Measurements from ENCODE around the gene CCDC167.
A peak's percentile ranks its signal among the peaks of the same experiment; 100 is the strongest.

CCDC167 gene

GRCh38 chr6:37528541-37528940 lies 28.8 kb upstream of the CCDC167 start:
- DNase-seq (ENCODE audit: low spot score): no peak

DNA sequence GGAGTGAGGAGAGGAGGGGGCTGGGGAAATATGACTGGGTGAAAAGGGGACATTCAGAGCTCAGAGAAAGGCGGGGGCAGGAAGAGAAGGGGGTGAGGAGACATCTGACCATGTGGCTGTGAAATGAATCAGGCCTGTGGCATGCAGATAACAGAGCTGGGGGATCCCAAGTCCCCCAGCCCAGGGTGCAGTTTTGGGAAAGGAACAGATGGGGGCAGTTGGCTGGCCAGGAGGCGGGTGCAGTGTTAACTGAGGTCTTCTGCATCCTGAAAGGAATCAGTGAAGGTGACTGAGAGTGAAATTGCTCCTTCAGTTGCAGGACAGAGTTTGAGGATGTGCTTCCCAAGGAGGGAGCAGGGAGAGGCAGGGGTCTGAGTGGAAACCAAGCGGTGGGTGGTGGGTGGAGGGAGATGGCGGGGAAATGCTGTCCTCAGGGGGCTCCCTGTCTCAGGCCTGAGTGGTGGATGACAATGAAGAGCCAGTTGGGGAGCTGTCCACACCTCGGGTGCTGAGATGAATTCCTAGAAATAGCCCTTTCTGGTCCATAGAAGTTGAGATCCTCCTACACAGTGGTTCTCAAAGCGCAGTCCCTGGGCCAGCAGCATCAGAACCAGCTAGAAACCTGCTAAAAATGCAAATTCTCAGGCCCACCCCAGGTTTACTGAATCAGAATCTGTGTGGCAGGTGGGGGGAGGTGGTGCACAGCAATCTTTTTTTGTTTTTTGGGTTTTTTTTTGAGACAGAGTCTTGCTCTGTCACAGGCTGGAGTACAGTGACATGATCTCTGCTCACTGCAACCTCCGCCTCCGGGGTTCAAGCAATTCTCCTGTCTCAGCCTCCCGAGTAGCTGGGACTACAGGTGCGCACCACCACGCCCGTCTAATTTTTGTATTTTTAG lies 26.0 kb upstream of the CCDC167 start:
- peak; percentile 68 for DNase-seq (ENCODE audit: low spot score)

GRCh38 chr6:37524970-37525318 lies 25.3 kb upstream of the CCDC167 start:
- no peak for DNase-seq (ENCODE audit: low spot score)

- no peak for DNase-seq (ENCODE audit: low spot score)
Observed at GRCh38 chr6:37524025-37524969, 24.6 kb upstream of the CCDC167 start.

GRCh38 chr6:37523412-37523811 lies 23.7 kb upstream of the CCDC167 start:
- no peak for DNase-seq (ENCODE audit: low spot score)

DNA sequence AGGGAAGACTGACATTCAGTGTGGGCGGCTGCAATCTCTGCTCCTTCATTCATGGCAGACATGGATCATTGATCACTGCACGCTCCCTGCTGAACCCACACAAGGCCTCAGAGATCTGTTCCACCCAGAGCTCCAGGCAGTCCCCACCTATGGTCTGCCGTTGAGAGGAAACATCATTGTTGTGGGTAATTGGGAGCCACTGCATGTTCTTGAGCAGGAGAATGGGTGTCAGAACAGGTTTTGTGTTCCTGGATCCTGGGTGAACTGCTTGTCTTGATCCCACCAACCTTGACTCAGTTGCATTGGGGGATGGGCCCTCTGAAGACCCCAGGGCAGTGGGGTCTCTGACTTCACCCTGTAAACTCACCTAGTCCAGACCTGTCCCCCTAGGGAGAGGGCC lies 23.1 kb upstream of the CCDC167 start:
- no peak for DNase-seq (ENCODE audit: low spot score)

DNA sequence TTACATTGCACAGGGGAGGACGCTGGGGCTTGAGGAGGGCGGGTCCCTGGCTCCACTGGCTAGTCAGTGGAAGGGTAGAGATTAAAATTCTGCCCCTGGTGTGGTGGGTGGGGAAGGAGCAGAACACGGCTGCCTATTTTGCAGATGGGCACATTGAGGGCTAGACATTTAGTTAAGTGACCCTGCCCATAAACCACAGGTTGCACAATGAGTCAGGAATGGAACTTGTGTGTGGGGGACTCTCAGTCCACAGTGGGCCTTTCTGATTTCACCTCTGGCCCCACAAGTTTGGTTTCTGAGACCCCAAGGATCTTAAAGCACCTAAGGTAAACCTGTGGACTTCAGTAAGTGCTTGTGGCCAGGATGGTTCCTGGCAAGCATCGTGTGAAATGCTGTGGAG lies 22.0 kb upstream of the CCDC167 start:
- no peak for DNase-seq (ENCODE audit: low spot score)

DNA sequence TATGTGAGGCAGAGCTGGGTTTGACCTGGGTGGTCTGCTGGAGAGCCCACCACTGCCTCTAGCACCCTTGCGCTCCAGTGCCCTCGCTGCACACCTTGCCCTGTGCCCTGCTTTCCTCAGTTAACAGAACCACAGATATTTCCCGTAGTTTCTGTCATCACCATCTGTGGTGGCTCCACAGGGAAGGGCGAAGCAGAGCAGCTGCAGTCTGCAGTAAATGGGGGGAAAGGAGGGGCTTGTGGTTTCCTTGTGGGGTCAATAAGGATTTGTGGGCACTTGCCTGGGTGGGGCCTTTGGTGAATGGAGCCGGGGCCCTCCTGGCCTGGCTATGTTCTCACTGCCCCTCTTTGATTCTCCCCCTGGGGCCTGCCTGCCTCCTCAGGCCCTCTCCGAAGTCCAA lies 21.2 kb upstream of the CCDC167 start:
- DNase-seq (ENCODE audit: low spot score): no peak

GRCh38 chr6:37519461-37519860 lies 19.8 kb upstream of the CCDC167 start:
- DNase-seq (ENCODE audit: low spot score): no peak

GRCh38 chr6:37518116-37518515 lies 18.4 kb upstream of the CCDC167 start:
- DNase-seq (ENCODE audit: low spot score): no peak

- DNase-seq (ENCODE audit: low spot score): no peak
Observed at GRCh38 chr6:37517411-37517812, 17.7 kb upstream of the CCDC167 start.

GRCh38 chr6:37516920-37517405 lies 17.3 kb upstream of the CCDC167 start:
- DNase-seq (ENCODE audit: low spot score): no peak

DNA sequence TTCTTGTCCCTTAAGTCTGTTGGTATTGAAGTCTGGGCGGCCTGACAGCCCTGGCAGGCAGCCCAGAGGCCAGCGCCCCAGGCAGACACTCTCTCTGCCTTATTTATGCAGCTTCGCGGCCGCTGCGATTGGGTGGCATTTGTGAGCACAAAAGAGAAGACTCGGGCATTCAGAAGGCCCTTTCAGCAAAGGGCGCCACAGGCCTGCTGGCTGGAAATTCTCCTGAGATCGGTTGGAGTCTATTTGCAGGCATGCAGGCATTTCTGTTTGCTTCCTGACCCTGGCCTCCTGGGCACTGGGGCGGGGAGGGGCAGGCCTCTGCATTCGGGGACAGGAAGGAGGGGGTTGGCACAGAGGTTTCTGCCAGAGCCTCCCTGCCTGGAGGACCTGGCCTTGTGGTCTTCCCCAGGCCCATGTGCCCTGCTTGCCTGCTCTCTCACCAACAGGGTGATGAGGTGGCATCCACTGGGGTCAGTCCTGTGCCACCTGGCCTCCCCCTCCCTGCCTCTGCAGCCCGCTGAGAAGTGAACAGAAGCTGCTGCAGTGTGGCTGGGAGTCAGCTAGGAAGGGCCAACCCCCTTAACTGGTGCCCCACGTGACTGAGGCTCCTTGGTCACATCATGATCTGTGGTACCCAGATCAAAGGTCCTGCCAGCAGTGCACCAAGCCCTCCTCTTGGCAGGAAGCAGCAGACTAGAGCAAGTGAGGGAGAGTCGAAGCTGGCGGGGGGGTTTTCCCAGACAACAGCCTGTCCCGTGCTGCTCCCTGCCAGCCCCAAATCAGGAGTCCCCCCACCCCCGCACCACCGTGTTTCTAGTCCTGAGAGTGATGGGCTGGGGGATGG lies 16.6 kb upstream of the CCDC167 start:
- DNase-seq (ENCODE audit: low spot score): no peak

- no peak for DNase-seq (ENCODE audit: low spot score)
Observed at GRCh38 chr6:37515712-37516075, 16.0 kb upstream of the CCDC167 start.

DNA sequence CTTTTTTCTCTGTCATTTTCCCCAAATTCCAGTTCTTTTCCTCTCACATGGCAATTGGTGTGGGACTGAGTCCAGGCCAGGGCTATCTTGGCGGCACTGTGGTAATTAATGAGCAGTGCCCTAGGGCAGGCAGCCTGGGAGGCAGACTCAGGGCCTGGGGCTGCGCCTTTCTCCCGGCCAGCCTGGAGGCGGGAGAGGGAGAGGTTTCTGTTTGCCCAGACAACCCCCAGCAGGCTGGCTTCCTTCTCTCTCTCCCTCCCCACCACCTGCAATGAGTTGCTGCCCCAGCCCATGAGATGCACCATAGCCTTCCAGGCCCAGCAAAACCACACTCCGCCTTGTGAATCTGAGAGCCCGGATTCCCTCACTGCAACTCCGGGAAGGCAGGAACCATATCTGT lies 15.1 kb upstream of the CCDC167 start:
- no peak for DNase-seq (ENCODE audit: low spot score)

DNA sequence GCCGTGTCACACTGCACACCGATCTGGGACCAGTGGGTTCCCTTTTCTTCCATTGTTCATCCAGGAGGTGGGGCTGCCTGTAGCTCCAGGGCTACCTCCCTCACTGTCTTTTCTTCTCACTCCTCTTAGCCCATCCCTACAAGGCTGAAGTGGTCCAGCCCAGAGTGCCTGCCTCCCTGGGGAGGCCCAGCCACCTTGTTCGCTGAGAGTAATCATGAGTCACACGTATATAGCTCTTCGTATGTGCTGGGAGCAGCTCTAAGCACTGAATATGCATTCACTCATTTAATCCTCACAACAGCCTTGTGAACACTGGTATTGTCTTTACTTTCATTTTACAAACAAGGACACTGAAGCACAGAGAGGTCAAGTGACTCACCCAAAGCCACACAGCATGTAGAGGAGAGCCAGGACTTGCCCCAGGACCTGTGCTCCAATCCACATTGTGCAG lies 14.7 kb upstream of the CCDC167 start:
- DNase-seq (ENCODE audit: low spot score): no peak

GRCh38 chr6:37513576-37513975 lies 13.9 kb upstream of the CCDC167 start:
- no peak for DNase-seq (ENCODE audit: low spot score)

DNA sequence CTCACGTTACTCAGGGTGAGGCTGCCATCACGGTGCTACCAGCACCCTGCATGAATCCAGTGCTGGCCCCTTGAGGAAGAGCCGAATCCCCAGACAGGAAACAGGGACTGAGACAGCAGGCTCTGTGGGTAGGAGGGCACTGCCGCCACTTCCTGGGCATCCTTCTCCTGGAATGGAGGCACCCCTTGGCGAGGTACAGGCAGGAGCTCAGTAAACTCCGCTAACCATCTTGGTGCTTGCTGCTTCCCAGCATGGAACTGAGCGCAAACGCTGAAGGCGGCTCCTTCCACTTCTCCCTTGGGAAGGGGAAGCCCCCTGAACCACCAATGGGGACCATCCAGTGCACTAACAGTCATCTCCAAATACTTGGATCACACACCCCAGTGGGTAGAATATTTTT lies 13.5 kb upstream of the CCDC167 start:
- no peak for DNase-seq (ENCODE audit: low spot score)

DNA sequence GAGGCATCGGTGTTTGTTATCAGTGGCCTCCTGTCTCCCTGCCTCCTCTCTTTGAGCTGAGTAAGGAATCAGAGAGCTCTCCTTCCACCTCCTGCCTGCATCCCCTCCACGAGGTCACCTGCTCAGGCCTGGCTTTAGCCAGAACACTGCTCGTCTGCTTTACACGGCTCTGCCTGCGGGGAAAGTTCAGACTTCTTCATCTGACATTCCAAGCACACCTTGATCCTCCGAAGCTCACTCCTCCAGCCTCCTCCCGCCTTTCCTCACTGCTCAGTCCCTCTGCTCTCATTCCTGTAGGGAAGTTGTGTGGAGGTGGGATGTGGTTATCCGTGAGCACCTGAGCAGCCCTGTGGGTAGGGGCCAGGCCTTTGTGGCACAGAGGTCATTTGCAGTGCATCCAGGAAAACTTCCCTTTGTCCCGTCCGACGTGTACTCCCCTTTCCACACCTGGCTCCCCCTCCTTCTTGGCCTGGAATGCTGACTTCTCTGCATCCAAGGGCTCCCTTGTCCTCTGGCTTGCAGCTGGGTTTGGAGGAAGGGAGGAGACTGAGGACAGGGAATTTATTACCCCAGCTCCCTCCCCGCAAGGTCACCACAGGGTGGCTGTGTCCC lies 12.8 kb upstream of the CCDC167 start:
- no peak for DNase-seq (ENCODE audit: low spot score)

GRCh38 chr6:37511910-37512399 lies 12.3 kb upstream of the CCDC167 start:
- DNase-seq (ENCODE audit: low spot score): no peak

DNA sequence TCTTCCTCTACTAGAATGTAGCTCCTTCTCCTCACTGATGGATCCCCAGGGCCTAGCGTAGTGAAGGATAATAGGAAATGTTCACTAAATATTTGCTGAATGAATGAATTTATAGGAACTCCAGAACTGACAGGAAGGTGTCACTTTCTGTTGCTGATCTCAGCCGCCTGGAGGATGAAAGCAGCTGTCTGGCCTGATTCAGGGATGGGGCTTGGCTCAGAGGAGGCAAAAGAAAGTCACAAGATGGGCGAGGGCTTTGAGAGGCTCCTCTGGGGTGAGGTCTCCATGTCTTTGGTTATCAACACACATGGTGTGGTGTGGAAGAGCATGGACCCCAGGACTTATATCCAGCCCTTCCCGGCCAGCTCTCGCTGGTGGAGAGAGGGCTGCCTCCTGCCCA lies 11.5 kb upstream of the CCDC167 start:
- DNase-seq (ENCODE audit: low spot score): no peak

All from ecto neural progenitor cell (in vitro differentiated cells).